Adrenal gland (tissue), 12 donors: ENCODE measurements around the gene SCAPER. TPM values are rescaled to one million over a fixed set of nuclear protein-coding genes. Genes with fewer than 3 reads are reported as not detected.

Experiments
- DNase-seq, 7 donors: peaks; one replicate each; pipeline ENCODE4 v3.0.0-alpha.2; 2019 to 2020
- H3K27ac ChIP-seq, 5 donors: fragments of 200-600 bp; sonication (generic) in 4 of 5; 1 replicate in 3 of 5; 2 replicates in 2 of 5; pipeline versions ENCODE4 v1.5.1 to v1.8.0; 2016 to 2020; ENCODE audit warnings: mild to moderate bottlenecking in 1 of 5
- H3K27me3 ChIP-seq: fragments of 200-600 bp; 2 replicates; pipeline ENCODE4 v1.8.0; 2021
- H3K36me3 ChIP-seq, 2 donors: fragments of 200-600 bp; replicated peaks in 1 of 2; 1 replicate in 1 of 2; 2 replicates in 1 of 2; pipeline versions ENCODE4 v1.5.1 to v1.8.0; 2018 to 2022
- H3K4me1 ChIP-seq, 2 donors: fragments of 200-600 bp; replicated peaks in 1 of 2; 1 replicate in 1 of 2; 2 replicates in 1 of 2; pipeline versions ENCODE4 v1.5.1 to v1.8.0; 2018 to 2021
- H3K4me3 ChIP-seq, 4 donors: fragments of 200-600 bp; sonication (generic) in 3 of 4; one replicate each; pipeline ENCODE4 v1.5.1; 2016 to 2018
- H3K9me3 ChIP-seq, 3 donors: fragments of 200-600 bp; sonication (generic) in 1 of 3; replicated peaks in 1 of 3; 1 replicate in 2 of 3; 2 replicates in 1 of 3; pipeline versions ENCODE4 v1.5.1 to v1.8.0; 2016 to 2021
- CTCF ChIP-seq, 6 experiments: fragments of 450-650 bp in 4 of 6; fragments of 200-600 bp in 2 of 6; sonication (generic) in 1 of 6; IDR thresholded peaks; 1 replicate in 5 of 6; 2 replicates in 1 of 6; pipeline versions ENCODE4 v1.5.1 to v1.8.0; 2016 to 2021; ENCODE audit warnings: antibody characterized with exemption in 6 of 6, mild to moderate bottlenecking in 2 of 6, moderate library complexity in 1 of 6
- POLR2A ChIP-seq, 2 donors: fragments of 450-650 bp; IDR thresholded peaks; one replicate each; pipeline ENCODE4 v1.6.1; 2017; ENCODE audit warnings: antibody characterized with exemption in 2 of 2, mild to moderate bottlenecking in 2 of 2, moderate library complexity in 1 of 2
- whole genome bisulfite sequencing, 4 donors: extraction: QIAGEN DNeasy Blood & Tissue Kit in 2 of 4; methylation state at CpG; one replicate each; pipeline versions ENCODE4 v1.1.5 to v1.1.7; 2013 to 2017; 5-methylcytosine and 5-hydroxymethylcytosine counted together
- intact Hi-C, 2 donors: fragments of 100-400 bp; cut with DNase I; formaldehyde crosslinking; loops; one replicate each; pipeline versions ENCODE4 v1.14.1 to v1.15.0; 2022 to 2023
- polyA plus RNA-seq, 3 donors: library from polyadenylated mRNA; stranded (reverse); fragments of 200-250 nt in 2 of 3; fragments of 350-450 nt in 1 of 3; fragmentation: Illumina TruSeq in 1 of 3; extraction: RNeasy Lipid Tissue Mini Kit (QIAGEN cat#74804) in 1 of 3; gene quantifications; one replicate each; pipeline ENCODE4 v1.2.3, GENCODE V29; 2013 to 2014
- total RNA-seq, 9 donors: library from RNA; depleted of rRNA in 4 of 9; stranded (reverse); fragments of >200 nt in 4 of 9; fragments of 120-200 nt in 1 of 9; fragmentation: NEBNext Ultra II Directional in 1 of 9; extraction: Animal tissue kit (Norgen Biotek cat#: 25700) in 1 of 9; gene quantifications; one replicate each; pipeline versions ENCODE4 v1.1.0 to v1.2.4, GENCODE V29; 2013 to 2023
- donor health status: healthy with polysubstance abuse.
- donor health status: Bipolar disorder and iron deficiency.
- donor health status: DM: yes; HTN: yes; CAD: no.
- donor health status: DM: no; HTN: no; CAD: no.
- donor health status: DM: no; HTN: no; CAD: no.
- donor health status: DM: yes; HTN: yes; CAD: no.

SCAPER gene
- total and polyA plus RNA-seq, 12 donors, result 3.9 to 95.3 (median 24.1) TPM

- DNase-seq, result no peak
- TF ChIP-seq CTCF (IDR thresholded peaks at IDR 0.05) (no peak), POLR2A (IDR thresholded peaks at IDR 0.05) (no peak)
- no peak overlapping the region for H3K4me3 ChIP-seq
- intact Hi-C loops, result no loop called here
- H3K27ac ChIP-seq, result no peak overlapping the region
- no peaks in the 10 kb centered on the region for H3K9me3 ChIP-seq
- H3K36me3 ChIP-seq, result peaks cover 0 to 3% of the 10 kb centered on the region in 2 donors
- H3K27me3 ChIP-seq, result no peaks in the 10 kb centered on the region
- 89 to 93% (median 92%) methylated on average over 2 of the region's 2 CpGs for WGBS, 4 donors
- no peaks in the 10 kb centered on the region for H3K4me1 ChIP-seq
These were observed 36.5 kb upstream of the SCAPER start for GRCh38 chr15:76941636-76942035.

GRCh38 chr15:76939715-76940114 lies 34.6 kb upstream of the SCAPER start:
- peaks cover 0 to 20% of the 10 kb centered on the region in 2 donors for H3K36me3 ChIP-seq
- no peaks in the 10 kb centered on the region for H3K4me1 ChIP-seq
- H3K27me3 ChIP-seq, result no peaks in the 10 kb centered on the region
- no peak for TF ChIP-seq POLR2A (IDR thresholded peaks at IDR 0.05)
- no peak for TF ChIP-seq CTCF (IDR thresholded peaks at IDR 0.05)
- DNase-seq, result no peak
- 0% methylated on average over 1 of the region's 1 CpG for WGBS, 4 donors
- intact Hi-C loops, result no loop called here
- H3K4me3 ChIP-seq, result no peak overlapping the region
- H3K27ac ChIP-seq, result no peak overlapping the region
- no peaks in the 10 kb centered on the region for H3K9me3 ChIP-seq

GRCh38 chr15:76938752-76939151 lies 33.6 kb upstream of the SCAPER start:
- no peaks in the 10 kb centered on the region for H3K27me3 ChIP-seq
- H3K4me3 ChIP-seq, result no peak overlapping the region
- intact Hi-C loops, result no loop called here
- TF ChIP-seq POLR2A (IDR thresholded peaks at IDR 0.05), result no peak
- TF ChIP-seq CTCF (IDR thresholded peaks at IDR 0.05), result no peak
- no peak overlapping the region for H3K27ac ChIP-seq
- WGBS, 4 donors, result 97 to 98% (median 97%) methylated on average over 5 of the region's 5 CpGs
- no peaks in the 10 kb centered on the region for H3K9me3 ChIP-seq
- no peak for DNase-seq
- no peaks in the 10 kb centered on the region for H3K4me1 ChIP-seq
- peaks cover 0 to 23% of the 10 kb centered on the region in 2 donors for H3K36me3 ChIP-seq

- no peaks in the 10 kb centered on the region for H3K9me3 ChIP-seq
- H3K4me3 ChIP-seq, result no peak overlapping the region
- intact Hi-C loops, result no loop called here
- WGBS, 4 donors, result 92 to 96% (median 94%) methylated on average over 3 of the region's 3 CpGs
- no peak for TF ChIP-seq POLR2A (IDR thresholded peaks at IDR 0.05)
- peaks cover 0 to 23% of the 10 kb centered on the region in 2 donors for H3K36me3 ChIP-seq
- DNase-seq, result no peak
- H3K27me3 ChIP-seq, result no peaks in the 10 kb centered on the region
- H3K27ac ChIP-seq, result no peak overlapping the region
- H3K4me1 ChIP-seq, result peaks cover 0 to 10% of the 10 kb centered on the region in 2 donors
These were observed 31.5 kb upstream of the SCAPER start for GRCh38 chr15:76936671-76937070.

- peaks cover 0 to 23% of the 10 kb centered on the region in 2 donors for H3K36me3 ChIP-seq
- 92 to 94% (median 92%) methylated on average over 2 of the region's 2 CpGs for WGBS, 4 donors
- intact Hi-C loops, result no loop called here
These were observed 30.5 kb upstream of the SCAPER start for GRCh38 chr15:76935620-76936019.

More at GRCh38 chr15:76935620-76936019, 30.5 kb upstream of the SCAPER start:
- H3K9me3 ChIP-seq, result no peaks in the 10 kb centered on the region
- no peak for DNase-seq
- H3K27me3 ChIP-seq, result no peaks in the 10 kb centered on the region
- no peak overlapping the region for H3K4me3 ChIP-seq
- H3K4me1 ChIP-seq, result peaks cover 0 to 15% of the 10 kb centered on the region in 2 donors
- H3K27ac ChIP-seq, result no peak overlapping the region
- no peak for TF ChIP-seq POLR2A (IDR thresholded peaks at IDR 0.05)
- TF ChIP-seq CTCF (IDR thresholded peaks at IDR 0.05), result no peak
